GM18517 (cell line): Measurements from ENCODE around the gene PRKAG2.

Experiments
- ATAC-seq: cut with Tn5 transposase; IDR thresholded peaks from one replicate; pipeline ENCODE4 v1.9.1; 2021; ENCODE audit warnings: mild to moderate bottlenecking, moderate library complexity; ENCODE audit not compliant: unreplicated experiment

PRKAG2 gene

GRCh38 chr7:151900986-151901621 is 24.2 kb upstream of the PRKAG2 start:
- no peak for ATAC-seq

- ATAC-seq = no peak
Measured at GRCh38 chr7:151900591-151900985, 23.7 kb upstream of the PRKAG2 start.

GRCh38 chr7:151899513-151900360 is 22.8 kb upstream of the PRKAG2 start:
- no peak for ATAC-seq

- ATAC-seq = no peak
Measured at GRCh38 chr7:151897951-151898686, 21.2 kb upstream of the PRKAG2 start.

GRCh38 chr7:151897161-151897731 is 20.3 kb upstream of the PRKAG2 start:
- no peak for ATAC-seq

GRCh38 chr7:151896486-151896885 is 19.6 kb upstream of the PRKAG2 start:
- no peak for ATAC-seq

- no peak for ATAC-seq
Measured at GRCh38 chr7:151896086-151896485, 19.2 kb upstream of the PRKAG2 start.

- no peak for ATAC-seq
Measured at GRCh38 chr7:151895631-151896031, 18.7 kb upstream of the PRKAG2 start.

- ATAC-seq = no peak
Measured at GRCh38 chr7:151895008-151895630, 18.2 kb upstream of the PRKAG2 start.

- ATAC-seq = no peak
Measured at GRCh38 chr7:151894111-151895007, 17.4 kb upstream of the PRKAG2 start.

- ATAC-seq = no peak
Measured at GRCh38 chr7:151893405-151893923, 16.5 kb upstream of the PRKAG2 start.

GRCh38 chr7:151891753-151892152 is 14.8 kb upstream of the PRKAG2 start:
- ATAC-seq = no peak

- ATAC-seq = no peak
Measured at GRCh38 chr7:151891182-151891581, 14.3 kb upstream of the PRKAG2 start.

- ATAC-seq = no peak
Measured at GRCh38 chr7:151890355-151891004, 13.6 kb upstream of the PRKAG2 start.

- ATAC-seq = no peak
Measured at GRCh38 chr7:151889406-151890354, 12.8 kb upstream of the PRKAG2 start.

- ATAC-seq = no peak
Measured at GRCh38 chr7:151888079-151889067, 11.5 kb upstream of the PRKAG2 start.

- no peak for ATAC-seq
Measured at GRCh38 chr7:151886783-151887182, 9.9 kb upstream of the PRKAG2 start.
